SH-SY5Y (cell line): Measurements from ENCODE around the gene TNRC18.

ENCODE experiments used
- GATA2 ChIP-seq: IDR thresholded peaks from 2 replicates; pipeline ENCODE4 v1.6.1; 2011; ENCODE audit warnings: mild to moderate bottlenecking, low read depth, low read length
- GATA3 ChIP-seq: IDR thresholded peaks from 2 replicates; pipeline ENCODE4 v1.6.1; 2011; ENCODE audit warnings: low read depth, mild to moderate bottlenecking, low read length, moderate library complexity

DNA sequence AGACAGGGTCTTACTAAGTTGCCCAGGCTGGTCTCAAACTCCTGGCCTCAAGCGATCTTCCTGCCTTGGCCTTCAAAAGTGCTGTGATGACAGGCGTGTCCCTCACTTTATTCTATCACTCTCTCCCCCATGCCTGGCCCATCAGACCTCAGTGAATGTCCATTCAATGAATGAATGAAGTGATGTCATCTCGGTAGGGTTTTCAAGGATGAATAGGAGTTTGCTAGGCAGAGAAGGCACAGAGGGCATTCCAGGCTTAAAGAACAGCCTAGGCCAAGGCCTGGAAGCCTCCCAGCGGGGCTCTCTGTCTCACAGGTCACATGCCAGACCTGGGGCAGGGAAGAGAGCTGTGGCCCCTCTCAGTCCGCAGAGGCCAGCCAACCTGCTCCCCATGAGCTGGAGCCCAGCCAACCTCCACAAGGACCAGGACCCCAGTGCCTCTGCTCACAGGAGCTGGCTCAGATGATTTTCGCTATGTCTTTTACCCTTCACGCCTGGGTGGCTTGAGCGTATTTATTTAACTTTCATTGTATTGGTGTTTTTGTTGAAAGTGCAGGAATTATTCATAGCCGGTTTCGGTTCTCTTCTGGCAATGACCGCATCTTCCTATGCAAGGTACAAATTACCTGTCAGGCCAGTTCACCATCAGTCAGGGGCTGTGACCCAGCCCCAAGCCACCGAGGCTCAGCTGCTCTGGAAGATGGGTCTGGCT lies 11.8 kb upstream of the TNRC18 start:
- TF ChIP-seq GATA2 (no peak), GATA3 (no peak)
